HG02943 (cell line): ENCODE results near the gene NTRK3.

Experiments
- ATAC-seq: cut with Tn5 transposase; IDR thresholded peaks from one replicate; pipeline ENCODE4 v1.9.1; 2021; ENCODE audit warnings: mild to moderate bottlenecking, low read depth, moderate library complexity; ENCODE audit not compliant: unreplicated experiment

The NTRK3 gene

DNA sequence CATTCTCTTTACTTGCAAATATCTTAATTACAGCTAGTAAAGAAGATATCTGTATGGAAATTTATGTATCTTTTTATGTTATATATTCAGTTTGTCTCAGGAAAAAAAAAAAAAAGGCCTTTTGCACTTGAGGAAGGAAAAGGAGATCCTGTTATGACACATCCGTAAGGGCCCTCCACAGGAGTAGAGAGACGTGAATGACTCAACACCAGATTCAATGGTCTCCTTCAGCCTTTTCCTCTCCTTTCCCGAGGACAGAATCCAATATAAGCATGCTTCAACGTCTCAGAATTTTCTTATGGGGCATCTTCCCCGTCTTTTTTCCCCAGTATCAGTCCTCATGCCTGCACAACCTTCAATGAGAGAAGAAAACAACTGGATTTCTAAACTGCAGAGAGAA lies 340.3 kb downstream of the NTRK3 start:
- ATAC-seq: no peak

GRCh38 chr15:87910301-87910700 lies 346.2 kb downstream of the NTRK3 start:
- no peak for ATAC-seq

GRCh38 chr15:87907676-87908446 lies 348.7 kb downstream of the NTRK3 start:
- ATAC-seq: no peak

GRCh38 chr15:87906444-87906843 lies 350.1 kb downstream of the NTRK3 start:
- ATAC-seq: no peak

- no peak for ATAC-seq
Measured at GRCh38 chr15:87902772-87903426, 353.6 kb downstream of the NTRK3 start.

- ATAC-seq: no peak
Measured at GRCh38 chr15:87901926-87902690, 354.4 kb downstream of the NTRK3 start.

DNA sequence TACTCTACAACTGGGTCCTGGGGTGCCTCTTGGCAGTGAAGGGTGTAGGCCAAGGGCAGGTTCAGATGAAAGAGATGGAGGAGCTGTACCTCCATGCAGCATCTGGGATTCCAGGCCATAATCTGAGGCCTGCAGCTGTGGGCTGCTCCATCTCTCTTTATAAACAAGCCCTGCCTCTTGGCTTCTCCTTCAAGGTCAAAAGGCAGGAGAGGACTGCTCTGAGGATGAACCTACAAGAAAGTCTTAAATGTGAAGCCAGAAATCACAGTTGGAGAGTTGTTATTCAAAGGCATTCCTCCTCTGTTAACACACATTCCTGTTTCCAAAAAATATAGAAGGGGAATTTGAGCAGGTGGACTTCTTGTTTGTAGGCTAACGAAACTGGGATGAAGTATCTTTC lies 355.5 kb downstream of the NTRK3 start:
- no peak for ATAC-seq

DNA sequence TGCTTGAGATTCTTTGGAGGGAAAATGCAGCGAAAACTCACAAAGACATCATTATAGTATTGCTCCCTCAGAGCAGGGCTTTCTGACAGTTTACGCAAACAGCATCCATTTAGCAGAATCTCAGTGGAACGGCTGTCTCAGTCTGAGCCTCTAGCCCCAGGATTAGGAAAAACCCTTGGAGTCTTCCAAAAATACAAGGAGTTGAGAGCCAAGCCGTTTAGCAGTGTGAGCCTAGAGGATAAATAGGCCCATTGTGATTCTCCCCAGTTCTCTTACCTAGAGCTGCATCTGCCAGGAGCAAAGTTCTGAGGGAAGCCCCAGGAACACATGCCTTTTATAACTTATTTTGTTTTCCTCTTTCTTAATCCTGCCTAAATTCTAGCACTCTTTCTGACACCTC lies 359.6 kb downstream of the NTRK3 start:
- no peak for ATAC-seq

- no peak for ATAC-seq
Measured at GRCh38 chr15:87887177-87887576, 369.4 kb downstream of the NTRK3 start.

DNA sequence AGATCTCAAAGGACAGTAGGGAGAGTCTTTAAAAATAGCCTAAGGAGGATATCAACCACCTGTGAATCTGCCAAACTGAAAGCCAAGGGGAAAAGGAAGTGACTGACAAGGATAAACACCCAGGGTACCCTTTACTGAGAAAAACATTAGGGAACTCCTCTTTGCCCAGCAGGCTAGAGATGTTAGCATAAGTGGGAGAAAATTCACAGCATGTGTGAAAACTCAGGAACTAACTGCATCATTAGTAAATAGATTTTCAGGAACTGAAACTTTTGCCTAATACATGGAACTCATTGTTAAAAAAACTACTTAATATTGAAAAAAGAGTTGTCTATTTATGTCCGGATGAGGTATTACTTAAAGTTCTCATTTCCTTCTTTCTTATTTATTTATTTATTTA lies 375.5 kb downstream of the NTRK3 start:
- no peak for ATAC-seq

DNA sequence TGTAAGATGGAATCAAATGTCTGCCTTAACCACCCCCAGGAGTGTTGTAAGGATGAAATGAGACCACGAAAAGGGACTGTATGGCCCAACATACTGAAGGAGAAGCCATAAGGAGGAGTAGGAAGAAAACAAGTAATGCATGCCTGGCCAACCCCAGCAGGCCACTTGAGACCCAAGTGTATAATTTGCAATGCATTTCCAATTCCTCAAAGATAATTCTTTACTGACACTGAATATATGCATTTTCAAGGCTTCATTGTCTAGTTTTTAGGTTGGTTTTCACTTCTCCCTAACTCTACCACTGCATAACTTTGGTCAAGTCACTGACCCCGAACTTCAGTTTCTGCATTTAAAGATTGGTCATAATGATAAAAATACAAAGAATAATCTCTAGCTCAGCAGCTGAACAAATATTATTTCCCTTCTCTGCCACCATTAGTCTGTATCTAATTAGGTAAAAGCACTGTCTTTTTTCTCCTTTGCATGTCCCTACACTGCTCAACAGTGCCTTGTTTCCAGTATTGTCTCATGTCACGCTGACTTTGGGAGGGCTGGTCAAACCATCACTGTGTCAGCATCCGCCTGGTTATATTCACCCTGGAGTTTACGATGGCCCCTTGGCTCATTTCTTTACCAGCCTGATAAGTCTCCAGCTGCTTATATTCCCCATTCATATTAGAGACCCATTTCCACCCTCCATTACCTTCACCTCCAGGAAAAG lies 378.6 kb downstream of the NTRK3 start:
- no peak for ATAC-seq

DNA sequence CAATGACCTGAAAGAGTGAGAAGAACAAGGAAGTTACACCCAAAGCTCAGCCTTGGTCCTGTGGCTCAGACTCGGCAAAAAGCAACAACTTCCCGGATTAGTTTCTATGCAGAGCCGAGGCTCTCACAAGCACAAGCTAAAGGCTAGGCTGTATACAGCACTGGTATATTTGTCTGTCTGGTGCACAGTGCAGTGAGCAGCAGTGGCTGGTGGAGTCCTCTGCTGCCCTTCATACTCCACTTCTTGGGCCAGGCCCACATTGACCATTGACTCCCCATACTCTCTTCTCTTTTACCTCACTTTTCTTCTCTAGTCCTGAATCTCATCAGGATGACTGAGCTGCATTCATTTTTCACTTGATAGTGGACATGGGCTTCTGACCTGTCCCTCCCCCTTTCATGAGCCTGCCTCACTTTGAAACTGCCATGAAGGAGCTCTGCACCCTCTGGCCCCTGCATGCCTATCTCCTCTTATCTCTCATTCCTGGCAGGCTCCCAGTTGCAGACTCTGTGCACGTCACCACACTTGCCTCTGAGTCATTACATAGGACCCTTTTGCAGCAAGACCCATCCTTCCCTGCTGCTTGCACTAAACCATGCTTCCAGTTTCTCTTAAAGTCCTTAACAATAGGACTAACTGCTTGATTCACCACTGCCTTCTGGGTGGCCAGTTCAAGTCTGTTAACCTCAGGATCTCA lies 379.3 kb downstream of the NTRK3 start:
- no peak for ATAC-seq

GRCh38 chr15:87874896-87875711 lies 381.4 kb downstream of the NTRK3 start:
- ATAC-seq: no peak

DNA sequence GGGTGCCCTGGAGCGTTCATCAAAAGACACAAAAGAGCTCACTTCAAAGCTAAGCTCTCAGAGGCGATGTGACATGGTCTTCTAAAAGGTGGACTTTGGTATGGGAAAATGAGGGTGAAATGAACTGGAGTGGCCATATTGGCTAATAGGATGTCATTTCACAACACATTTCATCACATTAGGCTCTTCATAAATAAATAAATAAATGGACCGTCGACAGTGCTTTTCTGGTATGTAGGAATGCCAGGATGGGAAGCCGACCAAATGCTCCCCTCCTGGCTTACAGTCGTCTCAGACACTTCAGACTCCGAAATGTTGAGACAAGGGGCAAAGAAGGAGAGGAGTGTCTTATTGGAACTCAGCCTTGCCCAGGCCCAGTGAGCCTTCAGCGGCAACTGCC lies 383.0 kb downstream of the NTRK3 start:
- no peak for ATAC-seq

- no peak for ATAC-seq
Measured at GRCh38 chr15:87871731-87872320, 384.7 kb downstream of the NTRK3 start.

GRCh38 chr15:87871258-87871681 lies 385.3 kb downstream of the NTRK3 start:
- no peak for ATAC-seq

DNA sequence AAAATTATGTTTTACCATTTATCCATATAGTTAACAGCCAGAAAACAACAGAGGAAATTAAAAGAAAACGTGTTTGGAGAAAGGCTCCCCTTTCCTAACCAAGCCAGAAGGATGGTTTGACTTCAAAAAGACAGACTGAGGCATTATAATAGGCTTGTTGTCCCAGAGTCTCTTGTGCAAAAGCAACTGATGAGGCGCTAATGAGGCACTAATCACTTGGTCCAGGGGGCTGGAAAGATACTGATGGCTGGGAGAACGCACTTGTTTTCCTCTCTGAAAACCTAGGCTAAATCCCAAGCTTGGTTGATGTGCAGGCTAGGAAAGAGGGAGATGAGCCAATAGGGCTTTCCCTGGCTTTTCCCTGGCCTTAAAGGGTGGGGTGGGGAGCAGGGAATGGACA lies 389.6 kb downstream of the NTRK3 start:
- no peak for ATAC-seq

- no peak for ATAC-seq
Measured at GRCh38 chr15:87863152-87863551, 393.4 kb downstream of the NTRK3 start.

DNA sequence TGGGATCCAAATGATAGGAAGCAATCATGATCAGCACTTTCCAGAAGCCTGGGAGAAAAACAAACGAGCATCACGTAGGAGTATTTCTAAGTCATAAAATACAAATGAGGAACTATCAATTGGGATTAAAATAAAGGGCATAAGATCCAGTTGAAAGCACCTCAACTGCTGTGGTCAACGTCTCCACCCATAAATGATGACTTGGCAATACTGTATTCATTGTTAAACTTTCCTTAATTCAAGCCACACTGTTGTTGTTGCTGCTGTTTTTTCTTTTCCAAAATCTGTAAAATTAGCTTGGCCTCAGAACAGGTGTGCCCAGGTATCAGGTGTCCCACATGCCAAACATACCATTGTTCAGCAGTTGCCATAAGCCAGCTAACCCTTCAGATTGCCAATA lies 395.8 kb downstream of the NTRK3 start:
- no peak for ATAC-seq
